Neutrophil (primary cell): ENCODE data around the gene IPCEF1.

Experiments used
- H3K27ac ChIP-seq: fragments of 200-600 bp; sonication (generic); 2 replicates; pipeline ENCODE4 v1.5.1; 2016; ENCODE audit warnings: mild to moderate bottlenecking, moderate library complexity
- H3K27me3 ChIP-seq: fragments of 200-600 bp; sonication (generic); 2 replicates; pipeline ENCODE4 v1.6.0; 2016; ENCODE audit warnings: mild to moderate bottlenecking
- H3K36me3 ChIP-seq: fragments of 200-600 bp; sonication (generic); 2 replicates; pipeline ENCODE4 v1.5.1; 2017
- H3K4me1 ChIP-seq, 2 experiments: fragments of 200-600 bp in 1 of 2; sonication (generic) in 1 of 2; 1 replicate in 1 of 2; 2 replicates in 1 of 2; pipeline versions ENCODE4 v1.5.1 to v1.6.1; 2013 to 2016; ENCODE audit warnings: low read depth in 1 of 2, low read length in 1 of 2, mild to moderate bottlenecking in 1 of 2, moderate library complexity in 1 of 2; ENCODE audit not compliant: control insufficient read depth in 1 of 2, insufficient read depth in 1 of 2
- H3K4me3 ChIP-seq, 2 experiments: fragments of 200-600 bp in 1 of 2; sonication (generic) in 1 of 2; 1 replicate in 1 of 2; 2 replicates in 1 of 2; pipeline ENCODE4 v1.5.1; 2013 to 2016; ENCODE audit warnings: low read depth in 1 of 2, low read length in 1 of 2, mild to moderate bottlenecking in 1 of 2, moderate library complexity in 1 of 2
- H3K9me3 ChIP-seq: fragments of 200-600 bp; sonication (generic); 2 replicates; pipeline ENCODE4 v1.5.1; 2016
- TF ChIP-seq, protein P1 (sequence below): fragments of 200-600 bp; sonication (generic); IDR thresholded peaks from 2 replicates; pipeline ENCODE4 v1.5.1; 2016; ENCODE audit warnings: antibody characterized with exemption

Gene IPCEF1

DNA sequence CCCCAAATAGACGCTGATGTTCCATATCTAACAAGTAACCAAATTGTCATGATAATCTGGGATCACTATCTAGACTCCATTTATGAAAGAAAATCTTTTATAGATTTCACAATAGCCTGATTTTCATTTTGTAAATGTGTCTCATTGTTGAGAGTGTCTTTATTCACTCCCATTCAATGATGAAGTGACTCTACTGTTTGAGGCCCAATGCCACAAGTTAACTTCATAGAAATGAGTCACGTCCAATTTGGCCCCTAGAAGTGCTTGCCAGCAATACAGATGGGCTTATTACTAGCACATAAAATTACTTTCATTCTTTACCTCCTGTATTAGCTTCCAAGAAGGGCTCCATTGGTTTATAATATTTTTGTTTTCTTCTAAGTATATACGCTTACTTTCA lies 6.3 kb downstream of the IPCEF1 start:
- H3K27me3 ChIP-seq = no peaks in the 10 kb centered on the region
- TF ChIP-seq, protein P1, sequence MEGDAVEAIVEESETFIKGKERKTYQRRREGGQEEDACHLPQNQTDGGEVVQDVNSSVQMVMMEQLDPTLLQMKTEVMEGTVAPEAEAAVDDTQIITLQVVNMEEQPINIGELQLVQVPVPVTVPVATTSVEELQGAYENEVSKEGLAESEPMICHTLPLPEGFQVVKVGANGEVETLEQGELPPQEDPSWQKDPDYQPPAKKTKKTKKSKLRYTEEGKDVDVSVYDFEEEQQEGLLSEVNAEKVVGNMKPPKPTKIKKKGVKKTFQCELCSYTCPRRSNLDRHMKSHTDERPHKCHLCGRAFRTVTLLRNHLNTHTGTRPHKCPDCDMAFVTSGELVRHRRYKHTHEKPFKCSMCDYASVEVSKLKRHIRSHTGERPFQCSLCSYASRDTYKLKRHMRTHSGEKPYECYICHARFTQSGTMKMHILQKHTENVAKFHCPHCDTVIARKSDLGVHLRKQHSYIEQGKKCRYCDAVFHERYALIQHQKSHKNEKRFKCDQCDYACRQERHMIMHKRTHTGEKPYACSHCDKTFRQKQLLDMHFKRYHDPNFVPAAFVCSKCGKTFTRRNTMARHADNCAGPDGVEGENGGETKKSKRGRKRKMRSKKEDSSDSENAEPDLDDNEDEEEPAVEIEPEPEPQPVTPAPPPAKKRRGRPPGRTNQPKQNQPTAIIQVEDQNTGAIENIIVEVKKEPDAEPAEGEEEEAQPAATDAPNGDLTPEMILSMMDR = no peak
- no peak overlapping the region for H3K4me3 ChIP-seq
- H3K9me3 ChIP-seq = no peaks in the 10 kb centered on the region
- peak overlapping the region; percentile 92 for H3K27ac ChIP-seq
- peaks cover 53 to 78% of the 10 kb centered on the region in 2 experiments for H3K4me1 ChIP-seq
- H3K36me3 ChIP-seq = peaks cover 11% of the 10 kb centered on the region

DNA sequence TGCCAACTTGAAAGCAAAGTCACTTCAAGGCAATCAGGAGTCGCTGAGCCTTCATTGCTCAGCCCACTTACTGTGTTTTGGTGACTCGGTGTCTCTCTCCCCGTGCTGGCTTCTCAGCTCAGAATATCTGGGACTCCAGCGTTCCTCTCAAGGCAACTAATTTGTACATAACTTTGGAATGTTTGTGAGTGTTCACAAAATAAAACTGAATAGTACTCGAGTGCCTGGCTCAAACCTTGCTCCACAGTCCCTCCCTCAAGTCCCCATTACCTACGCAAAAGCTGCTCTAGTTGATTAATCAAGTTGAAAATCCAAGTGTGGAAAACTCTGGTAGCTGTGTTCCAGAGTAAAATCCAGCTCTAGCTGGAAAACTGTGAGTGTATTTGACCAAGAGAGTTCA lies 8.6 kb downstream of the IPCEF1 start:
- Histone ChIP-seq H3K4me1 (peaks cover 44 to 76% of the 10 kb centered on the region in 2 experiments), H3K36me3 (peaks cover 11% of the 10 kb centered on the region), H3K27ac (peak overlapping the region; percentile 41), H3K27me3 (no peaks in the 10 kb centered on the region), H3K4me3 (no peak overlapping the region), H3K9me3 (no peaks in the 10 kb centered on the region)
- TF ChIP-seq, protein P1 = no peak

DNA sequence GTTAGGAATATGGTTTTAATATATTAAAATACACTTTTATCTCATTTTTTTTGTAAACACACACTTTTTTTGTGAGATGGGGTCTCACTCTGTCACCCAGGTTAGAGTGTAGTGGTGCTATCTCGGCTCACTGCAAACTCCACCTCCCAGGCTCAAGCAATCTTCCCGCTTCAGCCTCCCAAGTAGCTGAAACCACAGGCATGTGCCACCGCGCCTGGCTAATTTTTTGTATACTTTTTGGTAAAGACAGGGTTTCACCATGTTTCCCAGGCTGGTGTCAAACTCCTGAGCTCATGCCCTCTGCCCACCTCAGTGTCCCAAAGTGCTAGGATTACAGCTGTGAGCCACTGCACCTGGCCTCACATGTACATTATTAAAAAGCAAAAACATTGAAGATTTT lies 10.8 kb downstream of the IPCEF1 start:
- peak overlapping the region; percentile 69 for H3K27ac ChIP-seq
- H3K4me3 ChIP-seq = no peak overlapping the region
- peaks cover 11% of the 10 kb centered on the region for H3K36me3 ChIP-seq
- H3K4me1 ChIP-seq = peaks cover 44 to 76% of the 10 kb centered on the region in 2 experiments
- TF ChIP-seq, protein P1 = no peak
- no peaks in the 10 kb centered on the region for H3K9me3 ChIP-seq
- H3K27me3 ChIP-seq = no peaks in the 10 kb centered on the region

DNA sequence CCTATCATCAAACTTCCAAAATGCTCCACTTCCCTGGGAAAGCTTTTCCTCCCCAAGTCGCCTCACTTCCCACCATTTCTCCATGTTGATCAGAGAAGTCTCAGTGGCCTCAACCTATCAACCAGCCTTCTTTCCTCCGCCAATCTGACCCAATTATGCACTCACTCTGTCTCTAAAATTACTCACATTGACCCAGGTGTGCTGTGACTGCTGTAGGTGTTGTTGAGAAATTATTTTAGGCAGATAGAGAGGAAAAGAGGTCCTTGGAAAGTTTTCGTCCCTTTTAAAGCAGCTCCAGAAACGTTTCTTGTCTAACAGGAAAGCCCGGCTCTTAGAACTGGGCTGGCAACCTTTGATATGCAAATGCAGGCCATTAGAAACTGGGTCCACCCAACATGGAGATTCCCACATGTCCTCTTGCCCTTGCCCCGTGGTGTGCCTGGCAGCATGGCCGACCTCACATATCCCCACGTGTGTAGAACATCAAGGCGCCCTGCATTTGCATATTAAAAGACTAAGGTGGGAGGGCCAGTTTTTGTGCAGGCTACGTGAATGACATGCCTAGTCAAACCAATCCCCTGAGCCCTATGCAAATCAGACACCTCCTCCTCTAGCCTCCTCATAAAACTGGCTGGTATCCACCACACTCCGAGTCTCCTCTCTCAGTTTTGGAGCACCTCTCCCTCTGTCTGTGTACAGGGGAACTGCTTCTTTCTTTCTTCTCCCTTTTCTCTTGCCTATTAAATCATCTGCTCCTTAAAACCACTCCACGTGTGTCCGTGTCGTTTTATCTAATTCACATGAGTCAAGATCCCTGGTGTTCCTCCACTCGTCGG lies 12.9 kb downstream of the IPCEF1 start:
- TF ChIP-seq, protein P1 = no peak
- Histone ChIP-seq H3K4me1 (peaks cover 50 to 84% of the 10 kb centered on the region in 2 experiments), H3K27ac (peak overlapping the region; percentile 69), H3K36me3 (peaks cover 11% of the 10 kb centered on the region), H3K9me3 (no peaks in the 10 kb centered on the region), H3K27me3 (no peaks in the 10 kb centered on the region), H3K4me3 (no peak overlapping the region)

DNA sequence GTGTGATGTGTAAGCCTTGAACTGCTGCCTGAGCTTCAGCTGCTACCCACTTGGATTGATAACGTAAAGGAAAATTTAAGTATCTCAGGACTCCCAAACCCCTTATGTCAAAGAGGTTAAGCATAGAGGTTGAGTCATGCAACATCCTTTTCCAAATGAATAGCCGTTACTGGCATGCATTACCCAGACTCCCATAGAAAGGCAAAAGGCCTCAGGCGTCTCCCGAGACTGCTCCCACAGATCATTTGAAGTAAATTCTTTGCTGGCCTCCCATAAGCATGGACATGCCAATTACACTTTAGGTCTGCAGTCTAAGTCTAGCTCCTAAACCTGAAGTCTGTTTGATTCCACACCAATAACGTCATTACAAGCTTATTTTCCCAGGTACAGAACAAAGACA lies 14.7 kb downstream of the IPCEF1 start:
- Histone ChIP-seq H3K4me3 (no peak overlapping the region), H3K27me3 (no peaks in the 10 kb centered on the region), H3K4me1 (peaks cover 64 to 88% of the 10 kb centered on the region in 2 experiments), H3K9me3 (no peaks in the 10 kb centered on the region), H3K27ac (peak overlapping the region; percentile 69), H3K36me3 (no peaks in the 10 kb centered on the region)
- TF ChIP-seq, protein P1 = no peak
